SU-DHL-6 (cell line): ENCODE results near the gene SPAG7.

Experiments
- H2AFZ ChIP-seq: fragments of 200-600 bp; sonication (generic); 2 replicates; pipeline ENCODE4 v1.6.1; 2014; ENCODE audit warnings: low read depth, mild to moderate bottlenecking, moderate library complexity, mixed read lengths, antibody characterized with exemption, low read length; ENCODE audit not compliant: severe bottlenecking
- H3F3A ChIP-seq: fragments of 200-600 bp; shearing (Covaris generic); 2 replicates; pipeline ENCODE4 v1.6.0; 2016; ENCODE audit warnings: antibody characterized with exemption, mild to moderate bottlenecking; ENCODE audit not compliant: insufficient read depth
- H3K27ac ChIP-seq: fragments of 200-600 bp; sonication (generic); 2 replicates; pipeline ENCODE4 v1.5.1; 2016; ENCODE audit warnings: low read depth, mild to moderate bottlenecking, low read length, moderate library complexity, mixed read lengths
- H3K27me3 ChIP-seq: fragments of 200-600 bp; sonication (generic), shearing (Covaris generic); 2 replicates; pipeline ENCODE4 v1.6.0; 2014; ENCODE audit warnings: mild to moderate bottlenecking, low read length
- H3K36me3 ChIP-seq: fragments of 200-600 bp; sonication (generic); 2 replicates; pipeline ENCODE4 v1.6.1; 2014; ENCODE audit warnings: mild to moderate bottlenecking, low read length, mixed read lengths
- H3K4me2 ChIP-seq: fragments of 300-600, 200-600 bp; shearing (Covaris generic), sonication (generic); 2 replicates; pipeline ENCODE4 v1.6.0; 2014; ENCODE audit warnings: low read length, low read depth, mild to moderate bottlenecking; ENCODE audit not compliant: poor library complexity, severe bottlenecking
- H3K4me3 ChIP-seq: fragments of 200-600 bp; sonication (generic); 2 replicates; pipeline ENCODE4 v1.5.1; 2014; ENCODE audit warnings: antibody characterized with exemption, low read length, mild to moderate bottlenecking, mixed read lengths; ENCODE audit not compliant: insufficient read depth, poor library complexity, severe bottlenecking
- H3K79me2 ChIP-seq: fragments of 200-600 bp; sonication (generic); 2 replicates; pipeline ENCODE4 v1.6.1; 2014; ENCODE audit warnings: mild to moderate bottlenecking, low read length, moderate library complexity; ENCODE audit not compliant: insufficient read depth
- H3K9ac ChIP-seq: fragments of 200-600 bp; sonication (generic); 2 replicates; pipeline ENCODE4 v1.7.0; 2014; ENCODE audit warnings: mild to moderate bottlenecking, low read length
- H3K9me2 ChIP-seq: fragments of 200-600 bp; sonication (generic); replicated peaks from 2 replicates; pipeline ENCODE4 v1.6.1; 2014; ENCODE audit warnings: low read length; ENCODE audit not compliant: insufficient read depth
- H3K9me3 ChIP-seq: fragments of 200-600 bp; sonication (generic); 2 replicates; pipeline ENCODE4 v1.6.1; 2014; ENCODE audit warnings: low read length, mixed read lengths; ENCODE audit not compliant: insufficient read depth
- H4K20me1 ChIP-seq: fragments of 200-600 bp; sonication (generic); 2 replicates; pipeline ENCODE4 v1.6.1; 2014; ENCODE audit warnings: low read depth, mild to moderate bottlenecking, antibody characterized with exemption, low read length, moderate library complexity, mixed read lengths
- EZH2phosphoT487 ChIP-seq: fragments of 200-600 bp; sonication (generic), shearing (Covaris generic); conservative IDR thresholded peaks from 2 replicates; pipeline ENCODE4 v1.6.1; 2018; ENCODE audit warnings: mild to moderate bottlenecking, antibody characterized with exemption, low read length, moderate library complexity, mixed read lengths
- TF ChIP-seq, protein P1 (sequence below): fragments of 200-600 bp; sonication (generic); IDR thresholded peaks from one replicate; pipeline ENCODE4 v1.5.1; 2017; ENCODE audit warnings: antibody characterized with exemption, mild to moderate bottlenecking, low read length, moderate library complexity; ENCODE audit not compliant: insufficient read depth, poor library complexity, severe bottlenecking

SPAG7 gene

DNA sequence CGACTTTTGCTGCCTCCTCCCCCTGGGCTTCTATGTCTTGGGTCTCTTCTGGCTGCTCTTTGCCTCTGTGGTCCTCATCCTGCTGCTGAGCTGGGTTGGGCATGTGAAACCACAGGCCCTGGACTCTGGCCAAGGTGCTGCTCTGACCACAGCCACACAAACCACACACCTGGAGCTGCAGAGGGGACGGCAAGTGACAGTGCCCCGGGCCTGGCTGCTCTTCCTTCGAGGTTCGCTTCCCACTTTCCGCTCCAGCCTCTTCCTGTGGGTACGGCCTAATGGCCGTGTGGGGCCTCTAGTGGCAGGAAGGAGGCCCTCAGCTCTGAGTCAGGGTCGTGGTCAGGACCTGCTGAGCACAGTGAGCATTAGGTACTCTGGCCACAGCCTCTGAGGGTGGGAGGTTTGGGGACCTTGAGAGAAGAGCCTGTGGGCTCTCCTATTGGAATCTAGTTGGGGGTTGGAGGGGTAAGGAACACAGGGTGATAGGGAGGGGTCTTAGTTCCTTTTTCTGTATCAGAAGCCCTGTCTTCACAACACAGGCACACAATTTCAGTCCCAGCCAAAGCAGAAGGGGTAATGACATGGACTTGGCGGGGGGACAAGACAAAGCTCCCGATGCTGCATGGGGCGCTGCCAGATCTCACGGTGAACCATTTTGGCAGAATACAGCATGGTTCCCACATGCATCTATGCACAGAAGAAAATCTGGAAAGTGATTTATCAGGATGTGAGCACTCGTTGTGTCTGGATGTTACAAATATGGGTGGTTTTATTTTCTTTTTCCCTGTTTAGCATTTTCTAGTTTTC lies 33.2 kb downstream of the SPAG7 start:
- Histone ChIP-seq H3K4me3 (no peak overlapping the region), H2AFZ (no peak overlapping the region), H3K9me2 (no peaks in the 10 kb centered on the region), H3F3A (0 out of 2 replicates have a peak, but pooled peaks cover under 1% of the 10 kb centered on the region), H3K27me3 (no peaks in the 10 kb centered on the region), H3K4me2 (no peak overlapping the region), H3K9me3 (no peaks in the 10 kb centered on the region), H4K20me1 (no peaks in the 10 kb centered on the region), H3K27ac (no peak overlapping the region), H3K9ac (no peak overlapping the region), H3K79me2 (peaks cover 14% of the 10 kb centered on the region), H3K36me3 (no peaks in the 10 kb centered on the region)
- TF ChIP-seq, protein P1, sequence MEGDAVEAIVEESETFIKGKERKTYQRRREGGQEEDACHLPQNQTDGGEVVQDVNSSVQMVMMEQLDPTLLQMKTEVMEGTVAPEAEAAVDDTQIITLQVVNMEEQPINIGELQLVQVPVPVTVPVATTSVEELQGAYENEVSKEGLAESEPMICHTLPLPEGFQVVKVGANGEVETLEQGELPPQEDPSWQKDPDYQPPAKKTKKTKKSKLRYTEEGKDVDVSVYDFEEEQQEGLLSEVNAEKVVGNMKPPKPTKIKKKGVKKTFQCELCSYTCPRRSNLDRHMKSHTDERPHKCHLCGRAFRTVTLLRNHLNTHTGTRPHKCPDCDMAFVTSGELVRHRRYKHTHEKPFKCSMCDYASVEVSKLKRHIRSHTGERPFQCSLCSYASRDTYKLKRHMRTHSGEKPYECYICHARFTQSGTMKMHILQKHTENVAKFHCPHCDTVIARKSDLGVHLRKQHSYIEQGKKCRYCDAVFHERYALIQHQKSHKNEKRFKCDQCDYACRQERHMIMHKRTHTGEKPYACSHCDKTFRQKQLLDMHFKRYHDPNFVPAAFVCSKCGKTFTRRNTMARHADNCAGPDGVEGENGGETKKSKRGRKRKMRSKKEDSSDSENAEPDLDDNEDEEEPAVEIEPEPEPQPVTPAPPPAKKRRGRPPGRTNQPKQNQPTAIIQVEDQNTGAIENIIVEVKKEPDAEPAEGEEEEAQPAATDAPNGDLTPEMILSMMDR = no peak
- no peak for TF ChIP-seq EZH2phosphoT487

GRCh38 chr17:4933646-4934045 lies 34.0 kb downstream of the SPAG7 start:
- Histone ChIP-seq H4K20me1 (no peaks in the 10 kb centered on the region), H3K36me3 (no peaks in the 10 kb centered on the region), H3F3A (0 out of 2 replicates have a peak, but pooled peaks cover 3% of the 10 kb centered on the region), H2AFZ (no peak overlapping the region), H3K4me2 (no peak overlapping the region), H3K4me3 (no peak overlapping the region), H3K9me3 (no peaks in the 10 kb centered on the region), H3K9me2 (no peaks in the 10 kb centered on the region), H3K9ac (no peak overlapping the region), H3K79me2 (peaks cover 7% of the 10 kb centered on the region), H3K27ac (no peak overlapping the region), H3K27me3 (no peaks in the 10 kb centered on the region)
- TF ChIP-seq, protein P1 = no peak
- TF ChIP-seq EZH2phosphoT487 = no peak

DNA sequence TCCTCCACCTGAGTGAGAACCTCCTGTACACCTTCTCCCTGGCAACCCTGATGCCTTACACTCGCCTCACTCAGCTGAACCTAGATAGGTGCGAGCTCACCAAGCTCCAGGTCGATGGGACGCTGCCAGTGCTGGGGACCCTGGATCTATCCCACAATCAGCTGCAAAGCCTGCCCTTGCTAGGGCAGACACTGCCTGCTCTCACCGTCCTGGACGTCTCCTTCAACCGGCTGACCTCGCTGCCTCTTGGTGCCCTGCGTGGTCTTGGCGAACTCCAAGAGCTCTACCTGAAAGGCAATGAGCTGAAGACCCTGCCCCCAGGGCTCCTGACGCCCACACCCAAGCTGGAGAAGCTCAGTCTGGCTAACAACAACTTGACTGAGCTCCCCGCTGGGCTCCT lies 34.9 kb downstream of the SPAG7 start:
- Histone ChIP-seq H4K20me1 (no peaks in the 10 kb centered on the region), H3K9ac (no peak overlapping the region), H3K27me3 (no peaks in the 10 kb centered on the region), H3K27ac (no peak overlapping the region), H3K4me2 (no peak overlapping the region), H2AFZ (no peak overlapping the region), H3F3A (0 out of 2 replicates have a peak, but pooled peaks cover 3% of the 10 kb centered on the region), H3K4me3 (no peak overlapping the region), H3K9me3 (no peaks in the 10 kb centered on the region), H3K79me2 (no peaks in the 10 kb centered on the region), H3K36me3 (no peaks in the 10 kb centered on the region), H3K9me2 (no peaks in the 10 kb centered on the region)
- TF ChIP-seq, protein P1 = no peak
- TF ChIP-seq EZH2phosphoT487 = no peak
